HT-29 (cell line): ENCODE results near the gene ARL16. TPM values are rescaled to one million over a fixed set of nuclear protein-coding genes. Genes with fewer than 3 reads are reported as not detected.
A peak's percentile ranks its signal among the peaks of the same experiment; 100 is the strongest.

Source experiments
- DNase-seq: peaks from one replicate; pipeline ENCODE4 v3.0.0-alpha.2; 2015; ENCODE audit warnings: low spot score
- total RNA-seq: library from RNA; depleted of rRNA; stranded (reverse); fragments of >200 nt; shearing (Covaris generic); gene quantifications from 2 replicates; pipeline ENCODE4 v1.2.3, GENCODE V29; 2014; rRNA removed

ARL16 gene, protein sequence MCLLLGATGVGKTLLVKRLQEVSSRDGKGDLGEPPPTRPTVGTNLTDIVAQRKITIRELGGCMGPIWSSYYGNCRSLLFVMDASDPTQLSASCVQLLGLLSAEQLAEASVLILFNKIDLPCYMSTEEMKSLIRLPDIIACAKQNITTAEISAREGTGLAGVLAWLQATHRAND
- total RNA-seq, result 36.5 and 39.7 TPM in 2 replicates

DNA sequence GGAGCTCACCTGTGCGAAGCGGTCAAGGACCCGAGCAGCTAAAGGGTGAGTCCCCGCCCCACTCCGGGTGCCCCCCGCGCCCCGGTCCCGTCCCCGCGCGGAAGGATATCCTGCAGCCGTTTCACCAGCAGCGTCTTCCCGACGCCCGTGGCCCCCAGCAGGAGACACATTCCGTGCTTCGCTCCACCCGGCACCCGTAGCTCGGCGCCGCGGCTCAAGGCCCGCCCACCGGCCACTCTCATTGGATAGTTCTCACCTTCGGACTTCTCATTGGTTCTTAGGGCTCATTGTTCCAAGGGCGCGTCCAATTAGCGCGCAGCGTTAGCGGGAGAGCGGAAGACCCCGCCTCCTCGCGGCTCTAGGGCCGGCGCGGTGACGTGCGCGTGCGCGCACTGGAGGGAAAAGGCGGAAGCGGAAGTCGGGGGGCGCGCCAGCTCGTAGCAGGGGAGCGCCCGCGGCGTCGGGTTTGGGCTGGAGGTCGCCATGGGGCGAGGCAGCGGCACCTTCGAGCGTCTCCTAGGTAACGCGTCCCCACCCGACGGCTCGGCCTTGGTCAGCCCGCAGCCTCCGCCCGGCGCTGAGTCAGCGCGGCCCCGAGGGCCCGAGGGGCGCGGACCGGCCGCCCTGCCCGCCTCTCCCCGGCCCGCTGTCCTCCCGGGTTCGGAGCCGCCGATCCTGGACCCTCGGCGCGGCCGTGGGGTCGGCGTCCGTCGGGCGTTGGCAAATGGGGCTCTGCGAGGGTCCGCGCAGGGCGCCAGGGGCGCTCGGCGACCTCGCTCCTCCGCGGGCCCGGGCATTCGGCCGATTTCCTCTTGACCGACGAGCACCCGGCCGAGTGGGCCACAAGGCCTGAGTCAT lies at the start of gene ARL16, which contains the start of gene HGS:
TSS of gene ARL16 (minus strand) at position 214 of the 858 bp plus-strand sequence. CDS start at position 170, 44 bp downstream.
TSS of gene HGS (plus strand) at position 428 of the 858 bp plus-strand sequence. CDS start at position 484, 56 bp downstream.
- peak; percentile 99 for DNase-seq

DNA sequence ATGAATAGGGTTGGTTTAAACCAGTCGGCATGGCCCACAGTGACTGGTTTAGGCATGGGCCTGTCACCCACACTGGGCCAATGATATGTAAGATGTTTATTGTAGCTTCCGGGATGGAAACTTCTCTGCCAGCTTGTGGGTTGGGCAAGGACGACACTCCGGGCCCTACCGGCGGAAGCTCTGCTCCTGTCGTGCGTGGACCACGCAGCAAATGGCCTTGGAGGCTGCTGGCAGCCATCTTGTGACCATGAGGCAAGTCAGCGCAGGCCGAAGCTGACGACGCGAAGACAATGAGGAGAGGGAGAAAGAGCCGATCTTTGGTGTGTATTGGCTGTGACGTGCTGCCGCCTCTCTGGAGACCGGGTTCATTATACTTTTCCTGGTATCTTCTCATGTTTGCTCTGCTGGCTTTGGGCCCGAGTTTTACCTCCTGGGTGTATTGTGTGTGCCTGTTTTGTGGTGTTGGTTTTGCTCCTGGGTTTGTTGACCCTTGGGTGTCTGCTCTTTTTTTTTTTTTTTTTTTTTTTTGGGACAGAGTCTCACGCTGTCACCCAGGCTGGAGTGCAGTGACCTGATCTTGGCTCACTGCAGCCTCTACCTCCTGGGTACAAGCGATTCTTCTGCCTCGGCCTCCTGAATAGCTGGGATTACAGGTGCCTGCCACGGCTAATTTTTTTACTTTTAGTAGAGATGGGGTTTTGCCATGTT lies 43.9 kb upstream of the ARL16 start:
- peak; percentile 51 for DNase-seq

GRCh38 chr17:81726004-81726403 lies 42.4 kb upstream of the ARL16 start:
- DNase-seq, result no peak

DNA sequence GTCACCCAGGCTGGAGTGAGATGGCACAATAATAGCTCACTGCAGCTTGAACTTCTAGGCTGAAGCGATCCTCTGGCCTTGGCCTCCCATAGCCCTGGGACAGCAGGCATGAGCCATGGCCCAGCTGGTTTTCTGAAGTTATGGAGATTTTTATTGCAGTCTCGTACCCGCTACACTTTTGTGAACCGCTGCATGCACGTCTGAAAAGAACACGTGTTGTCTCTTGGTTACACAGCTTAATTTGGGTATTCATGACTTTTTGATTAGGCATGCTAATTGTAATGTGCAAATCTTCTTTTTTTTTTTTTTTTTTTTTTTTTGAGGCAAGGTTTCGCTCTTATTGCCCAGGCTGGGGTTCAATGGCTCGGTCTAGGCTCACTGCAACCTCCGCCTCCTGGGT lies 41.8 kb upstream of the ARL16 start:
- DNase-seq, result no peak

DNA sequence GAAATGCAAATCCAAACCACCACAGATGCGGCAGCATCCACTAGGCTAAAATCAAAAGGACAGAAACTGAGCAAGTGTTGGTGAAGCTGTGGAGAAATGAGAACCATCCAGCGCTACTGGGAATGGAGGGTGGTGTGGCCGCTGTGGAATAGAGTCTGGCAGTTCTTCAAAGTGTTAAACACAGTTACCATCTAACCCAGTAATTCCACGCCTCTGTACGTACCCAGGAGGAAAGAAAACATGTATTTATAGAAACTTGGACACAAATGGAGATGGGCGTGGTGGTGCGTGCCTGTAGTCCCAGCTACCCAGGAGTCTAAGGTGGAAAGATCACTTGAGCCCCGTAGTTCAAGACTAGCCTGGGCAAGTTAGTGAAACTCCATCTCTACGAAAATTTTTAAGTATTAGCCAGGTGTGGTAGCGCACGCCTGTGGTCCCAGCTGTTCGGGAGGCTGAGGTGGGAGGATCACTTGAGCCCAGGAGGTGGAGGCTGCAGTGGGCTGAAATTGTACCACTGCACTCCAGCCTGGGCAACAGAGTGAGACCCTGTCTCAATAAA lies 40.1 kb upstream of the ARL16 start:
- DNase-seq, result no peak

DNA sequence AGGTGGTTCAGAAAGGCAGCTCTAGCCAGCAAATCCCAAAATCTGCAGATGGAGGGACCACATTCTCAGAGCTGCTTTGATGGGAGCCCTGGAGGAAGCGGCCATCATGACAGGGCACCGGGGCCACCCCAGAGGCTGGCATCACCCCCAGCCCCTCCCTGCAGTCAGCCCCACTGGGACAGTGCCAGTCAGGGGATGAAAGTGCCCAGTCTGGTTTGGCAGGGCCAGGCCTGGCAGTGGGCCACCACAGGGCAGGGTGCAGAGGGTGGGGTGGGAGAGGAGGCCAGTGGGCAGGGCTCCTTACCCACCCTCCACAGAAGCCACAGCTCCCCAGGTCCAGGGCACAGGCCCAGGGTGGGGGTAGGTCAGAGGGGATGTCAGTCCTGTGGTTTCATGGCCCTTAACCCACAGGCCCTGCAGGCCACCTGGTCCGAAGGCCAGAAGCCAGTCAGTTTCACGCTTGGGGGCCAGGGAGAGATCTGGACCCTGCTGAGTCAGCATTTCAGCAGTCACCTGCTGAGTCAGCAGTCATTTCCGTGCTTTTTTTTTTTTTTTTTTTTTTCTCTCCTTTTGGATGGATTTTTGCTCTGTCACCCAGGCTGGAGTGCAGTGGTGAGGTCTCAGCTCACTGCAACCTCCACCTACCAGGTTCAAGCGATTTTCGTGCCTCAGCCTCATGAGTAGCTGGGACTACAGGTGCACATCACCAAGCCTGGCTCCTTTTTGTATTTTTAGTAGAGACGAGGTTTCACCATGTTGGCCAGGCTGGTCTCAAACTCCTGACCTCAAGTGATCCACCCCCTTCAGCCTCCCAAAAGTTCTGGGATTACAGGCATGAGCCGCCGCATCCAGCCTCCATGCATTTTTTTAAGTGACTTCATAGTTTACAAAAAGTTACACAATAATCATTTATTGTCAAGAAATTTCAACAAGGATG lies 38.9 kb upstream of the ARL16 start:
- peak; percentile 95 for DNase-seq

DNA sequence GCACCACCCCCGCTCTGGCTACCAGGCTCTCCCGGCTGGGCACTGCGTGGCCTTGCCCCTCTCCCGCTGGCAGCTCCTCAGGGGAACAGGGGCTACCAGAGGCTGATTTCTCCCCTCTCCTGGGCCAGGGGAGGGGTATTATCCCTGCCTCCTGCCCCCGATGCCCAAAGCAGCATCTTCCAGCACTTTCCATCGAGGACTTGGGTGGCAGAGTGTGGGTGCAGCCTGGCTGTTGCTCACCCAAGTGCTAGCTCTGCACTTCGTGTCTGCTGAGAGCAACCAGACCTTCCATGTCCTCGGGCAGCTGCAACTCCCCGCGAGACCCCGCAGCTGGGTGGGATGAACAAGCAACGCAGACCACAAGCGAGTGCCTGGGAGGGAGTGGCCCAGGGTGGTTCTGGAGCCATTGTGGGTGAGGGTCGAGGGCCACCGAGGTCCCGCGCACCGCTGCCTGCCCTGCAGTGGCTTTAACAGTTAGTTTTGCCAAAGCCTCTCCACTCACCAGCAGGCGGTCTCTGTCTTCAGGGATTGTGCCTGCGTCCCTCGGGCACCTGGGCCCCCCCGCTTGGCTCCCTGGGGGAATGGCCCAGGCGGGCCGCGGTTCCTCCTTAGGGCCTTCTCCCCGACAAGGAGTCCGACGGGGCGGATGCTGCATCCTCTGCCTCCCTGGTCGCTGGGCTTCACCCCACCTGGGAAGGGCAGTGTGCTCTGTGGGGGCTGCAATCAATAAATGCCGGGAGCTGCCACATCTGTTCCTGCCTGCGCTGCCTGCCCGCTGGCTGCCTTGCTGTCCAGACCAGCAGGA lies 36.9 kb upstream of the ARL16 start:
- DNase-seq, result no peak

DNA sequence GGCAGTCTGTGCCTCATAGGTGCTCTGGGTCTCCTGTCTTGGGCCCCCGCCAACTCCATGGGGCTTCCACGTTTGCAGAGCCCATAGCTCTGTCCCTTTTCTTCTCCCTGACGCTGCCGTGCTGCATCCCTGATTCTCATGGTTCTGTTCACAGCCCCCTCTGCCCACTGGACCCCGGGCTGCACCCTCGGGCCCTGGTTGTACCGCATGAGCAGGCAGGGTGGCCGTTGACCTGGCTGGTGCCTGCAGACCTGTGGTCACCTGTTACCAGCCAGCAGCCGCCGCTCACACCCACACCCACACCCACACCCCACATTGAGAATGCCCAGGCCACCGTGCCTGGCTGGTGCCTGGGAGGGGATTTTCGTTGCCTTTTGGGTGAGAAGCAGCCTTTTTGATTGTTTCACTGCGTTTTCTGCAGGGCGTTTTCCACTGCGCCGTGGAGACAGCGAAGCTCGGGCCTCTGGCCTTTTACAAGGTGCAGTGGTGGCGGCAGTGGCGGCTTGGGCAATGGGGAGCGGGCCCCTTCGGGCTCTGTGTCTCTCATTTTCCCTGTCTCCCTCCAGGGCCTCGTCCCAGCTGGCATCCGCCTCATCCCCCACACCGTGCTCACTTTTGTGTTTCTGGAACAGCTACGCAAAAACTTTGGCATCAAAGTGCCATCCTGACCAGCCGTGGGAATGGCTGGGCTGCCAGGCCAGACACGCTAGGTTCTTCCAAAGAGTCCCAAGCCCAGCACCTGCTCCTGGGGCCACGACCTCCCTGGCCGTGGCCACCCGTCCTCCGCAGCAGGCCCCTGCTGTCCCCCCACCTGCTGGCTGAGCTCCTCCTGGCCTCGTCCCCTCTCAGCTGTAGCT lies 36.0 kb upstream of the ARL16 start:
- no peak for DNase-seq

DNA sequence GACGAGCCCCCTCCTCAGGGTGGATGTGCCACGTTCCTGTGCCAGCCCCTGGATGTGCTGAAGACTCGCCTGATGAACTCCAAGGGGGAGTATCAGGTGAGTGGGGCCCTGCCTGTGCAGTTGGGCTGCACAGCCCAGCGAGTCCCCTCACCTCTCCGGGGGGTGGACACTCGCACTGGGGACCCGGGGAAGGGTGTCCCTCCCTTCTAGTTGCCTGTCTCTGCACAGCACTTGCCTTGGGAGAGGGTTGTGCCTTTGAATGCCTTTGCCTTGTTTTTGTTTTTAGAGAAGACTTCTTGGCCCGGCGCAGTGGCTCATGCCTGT lies 34.1 kb upstream of the ARL16 start:
- no peak for DNase-seq

GRCh38 chr17:81717049-81717765 lies 33.6 kb upstream of the ARL16 start:
- no peak for DNase-seq

- DNase-seq, result no peak
Observed at GRCh38 chr17:81716674-81716996, 33.0 kb upstream of the ARL16 start.

DNA sequence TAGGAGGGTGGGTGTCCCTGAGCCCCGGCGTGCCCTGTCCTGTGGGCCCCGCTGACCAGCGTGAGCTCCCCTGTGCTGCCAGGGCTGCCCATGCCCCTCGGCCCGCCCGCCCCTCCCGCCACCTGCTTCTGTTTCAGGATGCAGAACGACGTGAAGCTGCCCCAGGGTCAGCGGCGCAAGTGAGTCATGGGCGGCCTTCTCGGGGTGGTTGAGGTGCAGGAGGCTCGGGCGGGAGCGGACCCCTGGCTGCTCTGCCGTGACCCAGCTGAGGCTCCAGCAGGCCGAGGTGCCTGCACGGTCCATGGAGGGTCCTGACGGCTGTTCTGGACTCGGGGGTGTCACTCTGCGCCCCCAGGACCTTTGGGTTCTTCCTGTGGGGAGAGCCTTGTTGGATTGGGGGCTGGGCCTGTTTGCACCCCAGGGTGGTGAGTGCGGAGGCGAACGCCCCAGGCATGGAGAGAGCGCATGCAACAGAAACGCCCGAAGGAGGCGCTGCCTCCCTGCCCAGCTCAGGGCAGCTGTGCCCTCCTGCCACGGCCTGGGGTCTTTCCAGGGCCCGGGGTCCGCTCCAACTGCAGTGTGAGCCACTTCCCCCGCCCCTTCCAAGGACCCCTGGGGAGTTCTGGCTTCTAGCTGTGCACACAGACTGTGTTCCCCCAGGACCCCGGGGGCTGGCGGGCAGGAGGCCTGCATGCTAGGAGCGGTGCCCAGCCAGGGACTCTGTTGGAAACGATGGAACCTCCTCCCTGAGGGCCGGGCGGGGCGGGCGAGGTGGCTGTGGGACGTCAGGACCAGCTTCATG lies 32.5 kb upstream of the ARL16 start:
- DNase-seq, result no peak

- no peak for DNase-seq
Observed at GRCh38 chr17:81715107-81715871, 31.7 kb upstream of the ARL16 start.

GRCh38 chr17:81714412-81715106 lies 31.0 kb upstream of the ARL16 start:
- no peak for DNase-seq

DNA sequence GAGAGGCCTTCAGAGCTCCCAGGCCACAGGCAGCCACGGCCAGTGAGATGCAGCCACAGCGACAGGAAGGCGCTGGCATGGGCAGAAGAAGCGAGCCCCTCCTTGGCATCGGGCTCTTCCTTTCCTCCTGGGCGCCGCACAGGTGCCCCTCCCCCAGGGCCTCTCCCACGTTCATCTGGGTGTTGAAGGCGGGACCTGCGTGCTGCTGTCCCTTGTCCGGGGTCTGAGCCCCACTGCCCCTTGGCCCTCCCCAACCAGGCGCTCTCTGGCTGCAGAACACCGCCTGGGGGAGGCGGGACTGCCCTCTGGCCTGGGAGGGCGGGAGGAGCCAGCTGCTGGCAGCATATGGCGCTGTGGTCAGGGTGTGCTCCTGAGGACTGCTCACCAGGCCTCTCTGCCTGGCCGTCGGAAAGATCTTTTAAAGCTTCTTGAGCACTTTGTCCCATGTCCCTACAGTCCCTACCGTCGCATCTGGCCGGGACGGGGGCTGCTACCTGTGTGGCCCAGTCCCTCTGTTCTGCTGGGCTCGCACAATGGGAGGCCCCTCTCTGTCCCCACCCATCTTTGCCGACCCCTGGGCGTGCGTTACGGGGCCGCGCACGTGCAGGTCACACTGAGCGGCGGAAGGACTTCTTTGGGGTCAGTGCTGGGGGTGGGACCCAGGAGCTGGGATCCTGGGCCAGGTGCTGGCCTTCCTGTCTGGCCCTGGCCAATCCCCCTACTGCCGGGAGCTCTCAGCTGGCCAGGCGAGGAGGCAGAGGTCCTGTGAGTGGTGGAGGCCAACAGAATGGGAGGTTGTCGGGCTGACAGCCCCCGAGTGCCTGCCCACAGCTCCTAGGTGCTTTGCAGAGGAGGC lies 30.2 kb upstream of the ARL16 start:
- peak; percentile 64 for DNase-seq
